Measurements from ENCODE around the gene COX5B. TPM values are rescaled to one million over a fixed set of nuclear protein-coding genes. Genes with fewer than 3 reads are reported as not detected.

Gene COX5B, protein sequence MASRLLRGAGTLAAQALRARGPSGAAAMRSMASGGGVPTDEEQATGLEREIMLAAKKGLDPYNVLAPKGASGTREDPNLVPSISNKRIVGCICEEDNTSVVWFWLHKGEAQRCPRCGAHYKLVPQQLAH
- total RNA-seq (2013; cell fraction: nucleolus; rRNA removed), result 36.3 and 36.8 TPM in 2 replicates
- total RNA-seq (2014; rRNA removed), result 426 and 472 TPM in 2 replicates
- total RNA-seq (2014; rRNA removed; fragmentation: Illumina TruSeq; extraction: Trizol), result 120 and 128 TPM in 2 replicates
- 248 and 277 TPM in 2 replicates for total RNA-seq (2021)
- polyA plus RNA-seq (2011; ENCODE audit: low read depth), result 110 TPM
- 260 and 333 TPM in 2 replicates for polyA plus RNA-seq (2011; rRNA removed)
- 402 and 510 TPM in 2 replicates for polyA plus RNA-seq (2011; cell fraction: cytosol; rRNA removed)
- polyA plus RNA-seq (2011; cell fraction: nucleus; rRNA removed), result 318 and 448 TPM in 2 replicates
- 189 and 226 TPM in 2 replicates for polyA plus RNA-seq (2012)
- 17.3 and 69.5 TPM in 2 replicates for polyA plus RNA-seq (2014; fragmentation: Illumina TruSeq; extraction: Trizol)
- 100 to 1,000 TPM; 150 to 392 TPM for polyA plus RNA-seq (2014; fragmentation: Nextera tagmentation; extraction: Ambion mirVana)
- 475 and 518 TPM in 2 replicates for polyA plus RNA-seq (2014; rRNA removed)
- 100 to 1,000 TPM; 466 to 490 TPM for polyA plus RNA-seq (2016; fragmentation: Nextera tagmentation; extraction: Ambion mirVana)
- 43.7 and 68.6 TPM in 2 replicates for polyA minus RNA-seq (2011; rRNA and poly(A)+ RNA removed)
- 59.8 and 64.1 TPM in 2 replicates for polyA minus RNA-seq (2011; cell fraction: cytosol; rRNA and poly(A)+ RNA removed)
- polyA minus RNA-seq (2011; cell fraction: nucleus; rRNA and poly(A)+ RNA removed), result 29.5 and 45.5 TPM in 2 replicates
- percentile 96 among the genes with signal in this experiment for Bru-seq, nascent RNA
- BruChase-seq, experiment 1, labeled RNA remaining after a 6-hour chase, result percentile 90 among the genes with signal in this experiment
- BruChase-seq, experiment 2, labeled RNA remaining after a 2-hour chase, result percentile 87 among the genes with signal in this experiment
- long read RNA-seq, experiment 1, transcript COX5B-201 (4 exons, 712 nt), result major isoform, 171 of 175 reads
- long read RNA-seq, experiment 1, partial matches to known transcripts, result 0 of 175 reads
- long read RNA-seq, experiment 1, other reads (novel, unspliced or antisense), result 3 of 175 reads
- long read RNA-seq, experiment 2, transcript COX5B-201 (4 exons, 712 nt), result major isoform, 346 of 353 reads
- long read RNA-seq, experiment 2, partial matches to known transcripts, result 2 of 353 reads
- long read RNA-seq, experiment 2, other reads (novel, unspliced or antisense), result 4 of 353 reads

DNA sequence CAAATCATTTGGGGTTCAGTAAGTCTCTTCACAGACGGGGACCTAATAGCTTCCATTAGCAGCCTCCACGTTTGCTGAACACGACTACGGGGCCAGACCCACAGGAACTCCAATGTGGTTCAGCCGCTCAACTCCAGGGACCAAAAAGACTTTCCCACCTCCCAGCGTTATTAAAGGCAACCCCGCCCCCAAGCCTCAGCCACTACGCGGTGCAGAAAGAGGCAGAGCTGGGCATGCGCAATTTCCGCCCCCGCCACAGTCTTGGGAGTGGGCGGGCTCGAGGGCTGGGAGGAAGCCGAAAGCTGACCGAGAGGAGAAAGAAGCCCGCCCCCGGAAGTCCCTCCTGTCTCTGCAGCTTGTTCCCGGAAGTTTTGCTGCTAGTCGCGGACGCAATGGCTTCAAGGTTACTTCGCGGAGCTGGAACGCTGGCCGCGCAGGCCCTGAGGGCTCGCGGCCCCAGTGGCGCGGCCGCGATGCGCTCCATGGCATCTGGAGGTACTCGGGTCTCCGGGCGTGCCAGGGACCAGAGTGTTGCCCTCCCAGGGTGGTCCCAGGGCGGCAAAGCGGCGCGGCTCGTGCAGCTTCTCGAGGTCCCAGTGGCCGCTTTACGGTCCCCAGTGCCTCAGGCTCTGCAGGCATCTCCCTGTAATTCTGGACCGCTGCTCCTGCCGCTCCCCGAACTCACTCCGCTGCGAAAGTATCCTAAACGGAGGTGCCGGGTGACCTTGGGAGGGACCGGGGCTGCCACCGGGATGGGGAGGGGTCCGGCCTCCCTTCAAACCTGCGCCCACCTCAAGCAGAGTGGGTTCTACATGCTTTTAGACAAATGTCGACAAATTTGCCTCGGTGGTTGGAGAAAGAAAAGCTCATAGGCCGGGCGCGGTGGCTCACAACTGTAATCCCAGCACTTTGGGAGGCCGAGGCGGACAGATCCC, at the start of gene COX5B:
Gene COX5B, plus strand, starts transcription at position 368 of the 935 bp plus-strand sequence. Its CDS starts 25 bp downstream, at position 393.
- FAIRE-seq, result peak; percentile 76
- in situ Hi-C loops (cut with MboI) (no loop called here), intact Hi-C loops (cut with micrococcal nuclease; ENCODE audit: unreplicated experiment) (loop anchor here (2.0 to 5.0 kb wide), 2 partner anchors 17 to 51 kb away; no protein-coding TSS in a partner anchor)
- no TSS peak for BruUV-seq (replicated peaks)
- ChIA-PET POLR2A (interaction anchor here (1.0 to 7.6 kb wide), 8 partner anchors 16 to 51 kb away, joined by 3 to 132 read pairs (median 4); partner anchors contain the start of genes ACTR1B and C2orf92), CTCF (interaction anchor here (0.7 to 4.0 kb wide), 7 partner anchors 9 to 55 kb away, joined by 3 to 22 read pairs (median 17); partner anchors contain the start of genes ACTR1B and ANKRD36B), RAD21 (ENCODE audit: unreplicated experiment) (interaction anchor here (0.8 to 3.9 kb wide), 8 partner anchors 17 to 55 kb away, joined by 3 to 48 read pairs (median 10); partner anchors contain the start of genes ACTR1B and ANKRD36B), SMC1A (ENCODE audit: uncharacterized antibody, unreplicated experiment) (interaction anchor here (1.0 to 4.8 kb wide), 7 partner anchors 17 to 55 kb away, joined by 3 to 29 read pairs (median 7); partner anchors contain the start of gene ACTR1B)
- 2% methylated on average over 62 of the region's 63 CpGs for WGBS (ENCODE audit: insufficient coverage, insufficient replicate concordance, low lambda C conversion rate, missing lambda C conversion rate)
- Histone ChIP-seq H3K4me3 (peak within 1 kb of the TSS; percentile 99), H3K4me1 (ENCODE audit: control insufficient read depth, insufficient read depth, low read length) (no peaks in the 10 kb centered on the region; the same call in 1 of the 2 replicates), H2AFZ (ENCODE audit: control insufficient read depth, low read depth, low read length) (peak within 1 kb of the TSS; percentile 97), H3K9me3 (replicated peaks; ENCODE audit: control insufficient read depth, insufficient read depth, low read length) (no peaks in the 10 kb centered on the region), H3K27ac (ENCODE audit: control insufficient read depth, insufficient read depth) (peak within 1 kb of the TSS; percentile 81), H3K9ac (ENCODE audit: control insufficient read depth, insufficient read depth, low read length) (peak within 1 kb of the TSS; percentile 97), H3K36me3 (ENCODE audit: control insufficient read depth in 2 of 2, insufficient read depth in 2 of 2, low read length in 1 of 2) (peaks cover 0 to 14% of the 10 kb centered on the region in 2 experiments), H4K20me1 (ENCODE audit: control insufficient read depth, insufficient read depth) (no peaks in the 10 kb centered on the region), H3K79me2 (ENCODE audit: control insufficient read depth, insufficient read depth, low read length) (peaks cover 18% of the 10 kb centered on the region), H3K4me2 (ENCODE audit: control insufficient read depth, insufficient read depth) (peak within 1 kb of the TSS; percentile 64), H3K27me3 (replicated peaks in 1 of 2; ENCODE audit: control insufficient read depth in 2 of 2, insufficient read depth in 2 of 2, low read length in 1 of 2) (no peaks in the 10 kb centered on the region)
- DNase-seq (ENCODE audit: low read depth, low spot score), result peak; percentile 89
- ATAC-seq, result peak; percentile 97
- TF ChIP-seq SIN3A (IDR thresholded peaks at IDR 0.05; ENCODE audit: low read depth, low read length) (peak; percentile 25; the same call in 1 of the 2 replicates), PRDM15 (CRISPR knock-in tag; IDR thresholded peaks at IDR 0.05) (no peak), BCLAF1 (IDR thresholded peaks at IDR 0.05) (no peak), IKZF1 (conservative IDR thresholded peaks at IDR 0.05) (peak; percentile 75; the same call in 1 of the 2 replicates), PKNOX1 (IDR thresholded peaks at IDR 0.05) (peak; percentile 34), CBX5 (IDR thresholded peaks at IDR 0.05; ENCODE audit: low read depth) (no peak)
